ENCODE measurements around the gene BLOC1S1.

DNA sequence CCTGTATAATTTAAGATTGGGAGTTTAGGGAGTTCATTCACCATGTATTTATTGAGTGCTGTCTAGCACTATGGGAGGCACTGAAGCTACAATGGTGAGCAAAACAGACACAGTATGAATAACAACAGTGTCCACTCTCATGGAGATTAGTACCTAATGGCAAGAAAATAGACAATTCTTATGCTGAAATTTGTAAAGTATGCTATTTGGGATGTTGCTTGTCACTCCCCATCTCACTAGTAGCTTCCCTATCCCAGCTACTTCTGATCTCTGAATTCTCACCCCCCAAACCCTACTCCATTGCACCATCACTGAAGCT lies 31.0 kb downstream of the BLOC1S1 start:
- TF ChIP-seq EZH2 (IDR thresholded peaks at IDR 0.05) (no peak), POLR2AphosphoS5 (IDR thresholded peaks at IDR 0.05; ENCODE audit: borderline replicate concordance, low read depth, low read length) (no peak)
